ENCODE data around the gene LTB4R. TPM values are rescaled to one million over a fixed set of nuclear protein-coding genes. Genes with fewer than 3 reads are reported as not detected.
A peak's percentile ranks its signal among the peaks of the same experiment; 100 is the strongest.

Gene LTB4R
- 2.0 and 3.8 TPM in 2 replicates for total RNA-seq (2014; rRNA removed; shearing (Covaris generic))

- no peaks in the 10 kb centered on the region for H3K4me1 ChIP-seq
- H3K9me3 ChIP-seq (replicated peaks) = no peaks in the 10 kb centered on the region
- peaks cover 17% of the 10 kb centered on the region for H3K36me3 ChIP-seq
- H3K4me3 ChIP-seq = no peak within 1 kb of the TSS
- DNase-seq = no peak
- H3K27me3 ChIP-seq = no peaks in the 10 kb centered on the region
- H3K27ac ChIP-seq = no peak within 1 kb of the TSS
Observed at GRCh38 chr14:24310646-24311604, at the start of gene LTB4R. Gene LTB4R, plus strand, starts transcription at chr14:24311502. Its CDS starts 4,150 bp downstream, at chr14:24315652.

- H3K27ac ChIP-seq = no peak overlapping the region
- no peaks in the 10 kb centered on the region for H3K27me3 ChIP-seq
- H3K36me3 ChIP-seq = no peaks in the 10 kb centered on the region
- no peak overlapping the region for H3K4me3 ChIP-seq
- no peak for DNase-seq
- no peaks in the 10 kb centered on the region for H3K9me3 ChIP-seq (replicated peaks)
- H3K4me1 ChIP-seq = no peaks in the 10 kb centered on the region
Observed at GRCh38 chr14:24261969-24262327, 49.4 kb upstream of the LTB4R start.

- no peaks in the 10 kb centered on the region for H3K9me3 ChIP-seq (replicated peaks)
- no peak within 1 kb of the TSS for H3K27ac ChIP-seq
- no peak within 1 kb of the TSS for H3K4me3 ChIP-seq
- H3K4me1 ChIP-seq = no peaks in the 10 kb centered on the region
- H3K27me3 ChIP-seq = no peaks in the 10 kb centered on the region
- DNase-seq = no peak
- H3K36me3 ChIP-seq = no peaks in the 10 kb centered on the region
Observed at GRCh38 chr14:24262821-24263733, 48.2 kb upstream of the LTB4R start, which contains the start of gene TGM1. Gene TGM1, minus strand, starts transcription at chr14:24263177. Its CDS starts 825 bp downstream, at chr14:24262352.

GRCh38 chr14:24263848-24264247, 47.5 kb upstream of the LTB4R start:
- no peaks in the 10 kb centered on the region for H3K36me3 ChIP-seq
- no peak for DNase-seq
- no peaks in the 10 kb centered on the region for H3K4me1 ChIP-seq
- no peaks in the 10 kb centered on the region for H3K9me3 ChIP-seq (replicated peaks)
- no peak overlapping the region for H3K27ac ChIP-seq
- no peaks in the 10 kb centered on the region for H3K27me3 ChIP-seq
- no peak overlapping the region for H3K4me3 ChIP-seq

- no peak overlapping the region for H3K4me3 ChIP-seq
- H3K36me3 ChIP-seq = no peaks in the 10 kb centered on the region
- no peak overlapping the region for H3K27ac ChIP-seq
- H3K27me3 ChIP-seq = no peaks in the 10 kb centered on the region
- no peaks in the 10 kb centered on the region for H3K9me3 ChIP-seq (replicated peaks)
- no peak for DNase-seq
- no peaks in the 10 kb centered on the region for H3K4me1 ChIP-seq
Observed at GRCh38 chr14:24264298-24264697, 47.0 kb upstream of the LTB4R start.

GRCh38 chr14:24266344-24267244, 44.7 kb upstream of the LTB4R start:
- no peaks in the 10 kb centered on the region for H3K27me3 ChIP-seq

GRCh38 chr14:24267516-24267915, 43.8 kb upstream of the LTB4R start:
- DNase-seq = no peak
- Histone ChIP-seq H3K9me3 (replicated peaks) (no peaks in the 10 kb centered on the region), H3K27ac (no peak overlapping the region), H3K27me3 (no peaks in the 10 kb centered on the region), H3K4me1 (no peaks in the 10 kb centered on the region), H3K4me3 (no peak overlapping the region), H3K36me3 (no peaks in the 10 kb centered on the region)

More at GRCh38 chr14:24266344-24267244, 44.7 kb upstream of the LTB4R start:
- H3K36me3 ChIP-seq = no peaks in the 10 kb centered on the region
- no peak overlapping the region for H3K27ac ChIP-seq
- no peak for DNase-seq
- H3K4me3 ChIP-seq = no peak overlapping the region
- H3K4me1 ChIP-seq = no peaks in the 10 kb centered on the region
- H3K9me3 ChIP-seq (replicated peaks) = no peaks in the 10 kb centered on the region

- Histone ChIP-seq H3K4me1 (no peaks in the 10 kb centered on the region), H3K4me3 (no peak overlapping the region), H3K27ac (no peak overlapping the region), H3K27me3 (no peaks in the 10 kb centered on the region), H3K36me3 (no peaks in the 10 kb centered on the region), H3K9me3 (replicated peaks) (no peaks in the 10 kb centered on the region)
- DNase-seq = no peak
Observed at GRCh38 chr14:24268225-24268624, 43.1 kb upstream of the LTB4R start.

- no peaks in the 10 kb centered on the region for H3K27me3 ChIP-seq
- H3K36me3 ChIP-seq = no peaks in the 10 kb centered on the region
- no peak for DNase-seq
- no peaks in the 10 kb centered on the region for H3K4me1 ChIP-seq
- no peaks in the 10 kb centered on the region for H3K9me3 ChIP-seq (replicated peaks)
- H3K27ac ChIP-seq = no peak overlapping the region
- H3K4me3 ChIP-seq = no peak overlapping the region
Observed at GRCh38 chr14:24269368-24269767, 41.9 kb upstream of the LTB4R start.

GRCh38 chr14:24269910-24270536, 41.3 kb upstream of the LTB4R start:
- no peak for DNase-seq

GRCh38 chr14:24270537-24271133, 40.7 kb upstream of the LTB4R start:
- no peaks in the 10 kb centered on the region for H3K9me3 ChIP-seq (replicated peaks)
- no peak for DNase-seq
- H3K4me3 ChIP-seq = peak overlapping the region; percentile 80
- H3K27me3 ChIP-seq = no peaks in the 10 kb centered on the region
- no peaks in the 10 kb centered on the region for H3K4me1 ChIP-seq
- peak overlapping the region; percentile 72 for H3K27ac ChIP-seq
- no peaks in the 10 kb centered on the region for H3K36me3 ChIP-seq

More at GRCh38 chr14:24269910-24270536, 41.3 kb upstream of the LTB4R start:
- Histone ChIP-seq H3K9me3 (replicated peaks) (no peaks in the 10 kb centered on the region), H3K4me3 (no peak overlapping the region), H3K27me3 (no peaks in the 10 kb centered on the region), H3K36me3 (no peaks in the 10 kb centered on the region), H3K4me1 (no peaks in the 10 kb centered on the region), H3K27ac (no peak overlapping the region)

- Histone ChIP-seq H3K36me3 (no peaks in the 10 kb centered on the region), H3K4me3 (peak within 1 kb of the TSS; percentile 80), H3K9me3 (replicated peaks) (no peaks in the 10 kb centered on the region), H3K4me1 (no peaks in the 10 kb centered on the region), H3K27ac (peak within 1 kb of the TSS; percentile 72), H3K27me3 (no peaks in the 10 kb centered on the region)
- peak; percentile 87 to 90 for DNase-seq
Observed at GRCh38 chr14:24271134-24271833, 40.0 kb upstream of the LTB4R start, which contains the start of gene RABGGTA. Gene RABGGTA, minus strand, starts transcription at chr14:24271597. Its CDS starts 482 bp downstream, at chr14:24271115.

GRCh38 chr14:24271834-24272263, 39.5 kb upstream of the LTB4R start:
- Histone ChIP-seq H3K27me3 (no peaks in the 10 kb centered on the region), H3K4me3 (peak overlapping the region; percentile 80), H3K36me3 (no peaks in the 10 kb centered on the region), H3K27ac (no peak overlapping the region; the same call in 1 of the 2 replicates), H3K4me1 (no peaks in the 10 kb centered on the region), H3K9me3 (replicated peaks) (no peaks in the 10 kb centered on the region)
- no peak for DNase-seq
